HG03521 (cell line): ENCODE results near the gene PRM3.

Experiments
- ATAC-seq: cut with Tn5 transposase; IDR thresholded peaks from one replicate; pipeline ENCODE4 v1.9.1; 2021; ENCODE audit warnings: mild to moderate bottlenecking, moderate library complexity; ENCODE audit not compliant: unreplicated experiment

Gene PRM3

DNA sequence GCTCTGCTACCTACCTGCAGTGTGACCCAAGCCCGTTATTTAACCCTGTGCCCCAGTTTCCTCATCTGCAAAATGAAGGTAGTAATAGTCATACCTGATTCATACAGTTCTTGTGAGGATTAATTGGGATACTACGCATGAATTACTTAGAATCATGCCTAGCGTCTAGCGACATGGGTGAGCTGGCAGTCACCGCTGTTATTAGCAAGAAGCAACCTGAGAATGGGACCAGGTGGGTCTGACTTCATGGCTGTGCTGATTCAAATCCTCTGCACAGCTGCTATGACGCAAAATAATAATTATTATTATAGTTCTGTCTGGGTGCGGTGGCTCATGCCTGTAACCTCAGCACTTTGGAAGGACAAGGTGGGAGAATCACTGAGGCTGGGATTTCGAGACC, 25.3 kb downstream of the PRM3 start:
- ATAC-seq, result no peak

DNA sequence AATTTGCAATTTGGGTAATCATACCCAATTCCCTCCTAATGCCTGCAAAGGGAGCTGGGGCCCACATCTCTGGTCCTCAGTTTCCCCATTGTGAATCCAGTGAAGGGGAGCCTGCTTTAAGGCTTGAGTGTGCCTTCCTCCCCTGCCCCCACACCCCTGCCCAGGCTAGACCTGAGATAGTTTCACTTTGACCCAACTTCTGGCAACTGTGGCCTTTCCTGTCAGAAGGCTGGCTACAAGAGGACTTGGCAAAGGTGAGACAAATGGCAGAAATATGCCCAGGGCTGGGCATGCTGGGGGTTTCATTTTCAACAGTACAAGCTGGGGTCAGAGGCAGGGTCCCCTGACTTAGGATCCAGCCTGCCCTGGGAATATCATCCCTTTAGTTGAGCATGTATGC, 27.4 kb downstream of the PRM3 start:
- no peak for ATAC-seq

DNA sequence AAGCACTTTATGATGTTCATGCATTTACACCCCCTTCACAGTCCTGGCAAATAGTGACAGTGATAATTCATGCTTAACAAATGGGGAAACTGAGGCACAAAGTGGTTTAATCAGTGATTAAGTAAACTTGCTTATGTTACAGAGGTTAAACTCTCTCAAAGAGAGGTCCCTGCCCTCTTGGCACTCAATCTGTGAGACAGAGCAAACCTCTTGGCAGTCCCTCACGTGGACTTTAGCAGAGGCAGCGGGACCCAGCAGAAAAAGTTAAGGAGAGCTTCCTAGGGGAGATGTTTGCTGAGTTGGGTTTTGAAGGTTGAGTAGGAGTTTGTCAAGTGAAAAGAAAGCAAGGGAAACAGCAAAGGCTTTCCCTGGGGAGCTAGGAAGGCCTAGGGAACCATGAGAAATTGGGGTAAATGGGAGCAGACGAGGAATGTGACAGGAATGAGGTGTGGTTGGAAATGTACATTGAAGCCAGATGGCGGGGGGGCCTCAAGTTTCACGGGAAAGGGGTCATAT, 28.1 kb downstream of the PRM3 start:
- ATAC-seq, result no peak

DNA sequence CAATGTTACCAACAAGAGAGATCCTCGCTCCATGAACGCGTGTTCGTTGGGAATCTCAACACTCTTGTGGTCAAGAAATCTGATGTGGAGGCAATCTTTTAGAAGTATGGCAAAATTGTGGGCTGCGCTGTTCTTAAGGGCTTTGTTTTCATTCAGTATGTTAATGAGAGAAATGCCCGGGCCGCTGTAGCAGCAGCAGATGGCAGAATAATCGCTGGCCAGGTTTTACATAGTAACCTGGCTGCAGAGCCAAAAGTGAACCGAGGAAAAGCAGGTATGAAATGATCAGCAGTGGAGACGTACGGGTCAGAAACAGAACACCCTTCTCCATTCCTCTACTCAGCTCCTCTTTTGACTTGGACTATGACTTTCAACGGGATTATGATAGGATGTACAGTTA, 30.8 kb downstream of the PRM3 start:
- ATAC-seq, result no peak

DNA sequence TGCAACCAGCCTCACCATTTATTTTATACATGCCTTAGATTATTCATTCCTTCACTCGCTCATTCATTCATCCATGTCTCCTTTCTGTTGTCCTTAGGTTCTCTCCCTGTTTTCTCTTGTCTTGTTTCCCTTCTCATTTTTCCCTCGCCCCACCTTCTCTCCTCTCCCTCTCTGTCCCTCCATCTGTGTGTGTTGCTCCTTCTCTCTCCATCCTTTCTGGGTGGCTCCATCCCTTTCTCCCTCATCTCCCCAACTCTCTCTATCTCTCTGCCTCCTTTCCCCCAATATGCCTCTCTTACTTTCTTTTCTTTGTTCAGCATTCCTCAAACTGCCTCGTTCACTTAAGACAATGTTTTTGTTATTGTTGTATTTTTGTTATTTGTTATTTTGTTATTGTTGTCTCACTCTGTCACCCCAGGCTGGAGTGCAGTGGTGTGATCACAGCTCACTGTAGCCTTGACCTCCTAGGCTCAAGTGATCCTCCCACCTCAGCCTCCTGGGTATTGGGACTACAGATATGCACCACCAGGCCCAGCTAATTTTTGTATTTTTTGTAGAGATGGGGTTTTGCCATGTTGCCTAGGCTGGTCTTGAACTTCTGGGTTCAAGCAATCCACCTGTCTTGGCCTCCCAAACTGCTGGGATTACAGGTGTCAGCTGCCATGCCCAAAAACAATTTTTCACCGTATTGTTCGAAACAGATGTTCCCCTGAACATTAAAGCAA, 31.8 kb downstream of the PRM3 start:
- no peak for ATAC-seq

DNA sequence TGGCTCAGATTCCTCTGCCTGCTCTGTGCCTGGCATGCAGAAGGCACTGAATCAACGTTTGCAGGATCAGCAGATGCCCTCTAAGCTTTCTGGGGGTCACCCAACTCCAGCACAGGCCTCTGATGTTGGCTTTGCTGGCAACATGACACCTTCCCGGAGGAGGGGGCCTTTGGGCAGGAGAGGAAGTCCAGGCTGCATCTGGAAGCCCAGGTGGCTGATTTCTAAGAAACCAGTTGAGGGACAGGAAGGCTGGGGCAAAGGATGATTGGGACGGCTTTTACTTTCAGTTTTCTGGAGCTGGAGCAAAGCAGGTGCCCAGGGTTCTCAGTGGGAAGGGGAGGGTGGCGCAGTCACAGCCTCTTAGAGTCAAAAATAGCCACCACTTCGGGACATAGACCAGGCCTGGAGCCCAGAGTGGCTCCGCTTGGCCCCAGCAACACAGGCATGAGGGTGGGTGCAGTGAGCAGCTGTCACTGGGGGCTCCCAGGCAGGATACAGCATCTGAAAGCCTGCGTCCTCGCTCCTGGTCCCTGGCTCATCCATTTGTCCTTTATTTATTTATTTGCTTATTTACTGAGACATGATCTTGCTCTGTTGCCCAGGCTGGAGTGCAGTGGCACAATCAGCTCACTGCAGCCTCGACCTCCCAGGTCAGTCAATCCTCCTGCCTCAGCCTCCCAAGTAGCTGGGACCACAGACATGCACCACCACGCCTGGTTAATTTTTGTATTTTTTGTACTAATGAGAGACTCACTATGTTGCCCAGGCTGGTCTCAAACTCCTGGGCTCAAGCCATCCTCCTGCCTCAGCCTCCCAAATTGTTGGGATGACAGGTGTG, 32.6 kb downstream of the PRM3 start:
- no peak for ATAC-seq

DNA sequence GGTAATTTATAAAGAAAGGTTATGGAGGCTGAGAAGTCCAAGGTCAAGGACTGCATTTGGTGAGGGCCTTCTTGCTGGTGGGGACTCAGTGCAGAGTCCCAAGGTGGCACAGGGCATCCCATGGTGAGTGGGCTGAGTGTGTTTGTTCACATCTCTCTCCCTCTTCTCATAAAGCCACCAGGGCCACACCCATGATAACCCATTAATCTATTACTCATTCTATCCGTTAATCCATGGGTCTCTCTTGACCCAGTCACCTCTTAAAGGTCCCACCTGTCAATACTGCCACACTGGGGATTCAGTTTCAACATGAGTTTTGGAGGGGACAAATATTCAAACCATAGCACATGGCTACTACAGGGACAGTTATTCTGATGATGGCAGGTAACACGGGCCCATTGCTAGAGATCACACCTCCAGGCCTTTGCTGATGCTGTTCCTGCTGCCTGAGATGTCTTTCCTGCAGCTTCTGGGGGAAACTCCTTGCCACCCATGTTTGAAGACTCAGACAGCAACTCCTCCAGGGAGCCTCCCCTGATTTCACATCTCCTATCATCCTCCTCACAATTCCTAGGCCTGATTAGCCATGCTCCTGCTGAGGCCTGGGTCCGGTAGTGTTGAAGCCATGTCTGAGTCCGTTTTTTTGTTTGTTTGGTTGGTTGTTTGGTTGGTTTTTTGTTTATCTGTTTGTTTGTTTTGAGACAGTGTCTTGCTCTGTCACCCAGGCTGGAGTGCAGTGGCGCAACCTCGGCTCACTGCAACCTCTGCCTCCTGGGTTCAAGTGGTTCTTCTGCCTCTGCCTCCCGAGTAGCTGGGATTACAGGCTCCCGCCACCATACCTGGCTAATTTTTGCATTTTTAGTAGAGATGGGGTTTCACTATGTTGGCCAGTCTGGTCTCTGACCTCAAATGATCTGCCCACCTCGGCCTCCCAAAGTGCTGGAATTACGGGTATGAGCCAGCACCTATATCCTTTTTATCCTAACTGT, 33.5 kb downstream of the PRM3 start:
- ATAC-seq, result no peak

DNA sequence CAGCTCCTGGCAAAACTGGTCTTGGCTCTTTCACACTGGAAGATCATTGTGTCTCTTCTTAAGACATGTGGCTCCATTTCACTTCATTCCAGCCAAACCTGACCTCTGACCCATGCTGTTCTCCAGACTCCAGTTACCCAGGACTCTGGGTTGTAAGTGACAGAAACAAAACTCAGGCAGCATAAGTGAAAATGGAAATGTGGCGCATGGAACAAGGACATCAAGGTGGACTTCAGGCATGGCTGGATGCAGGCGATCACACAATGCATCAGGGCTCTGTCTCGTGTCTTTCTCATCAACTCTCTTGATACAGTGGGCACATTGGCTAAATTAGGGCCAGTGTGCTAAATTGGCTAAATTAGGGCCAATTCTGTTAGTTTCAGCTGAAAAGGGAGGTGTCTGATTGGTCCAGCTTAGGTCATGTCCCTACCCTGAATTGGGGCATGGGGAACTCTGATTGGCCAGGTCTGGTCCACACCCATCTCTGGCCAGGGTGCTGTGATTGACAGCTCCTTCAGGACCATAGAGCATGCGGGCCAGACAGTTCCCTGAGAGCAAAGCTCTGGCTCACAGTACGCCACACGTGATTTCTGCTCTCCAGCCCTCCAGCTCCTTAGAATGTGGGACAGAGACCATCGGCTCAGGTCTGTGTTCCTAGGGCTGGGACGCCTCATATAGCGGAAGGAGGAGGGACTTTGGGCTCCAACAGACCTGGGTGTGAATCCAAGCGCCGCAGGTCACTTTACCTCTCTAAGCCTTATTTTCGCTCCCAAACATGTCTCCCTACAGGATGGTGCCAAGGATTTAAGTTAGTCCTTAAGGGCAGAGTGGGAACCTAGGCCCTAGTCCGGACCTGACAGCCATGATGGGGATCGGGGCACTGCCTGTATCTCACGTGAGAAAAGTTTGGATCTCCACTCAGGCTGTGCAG, 34.9 kb downstream of the PRM3 start:
- no peak for ATAC-seq

DNA sequence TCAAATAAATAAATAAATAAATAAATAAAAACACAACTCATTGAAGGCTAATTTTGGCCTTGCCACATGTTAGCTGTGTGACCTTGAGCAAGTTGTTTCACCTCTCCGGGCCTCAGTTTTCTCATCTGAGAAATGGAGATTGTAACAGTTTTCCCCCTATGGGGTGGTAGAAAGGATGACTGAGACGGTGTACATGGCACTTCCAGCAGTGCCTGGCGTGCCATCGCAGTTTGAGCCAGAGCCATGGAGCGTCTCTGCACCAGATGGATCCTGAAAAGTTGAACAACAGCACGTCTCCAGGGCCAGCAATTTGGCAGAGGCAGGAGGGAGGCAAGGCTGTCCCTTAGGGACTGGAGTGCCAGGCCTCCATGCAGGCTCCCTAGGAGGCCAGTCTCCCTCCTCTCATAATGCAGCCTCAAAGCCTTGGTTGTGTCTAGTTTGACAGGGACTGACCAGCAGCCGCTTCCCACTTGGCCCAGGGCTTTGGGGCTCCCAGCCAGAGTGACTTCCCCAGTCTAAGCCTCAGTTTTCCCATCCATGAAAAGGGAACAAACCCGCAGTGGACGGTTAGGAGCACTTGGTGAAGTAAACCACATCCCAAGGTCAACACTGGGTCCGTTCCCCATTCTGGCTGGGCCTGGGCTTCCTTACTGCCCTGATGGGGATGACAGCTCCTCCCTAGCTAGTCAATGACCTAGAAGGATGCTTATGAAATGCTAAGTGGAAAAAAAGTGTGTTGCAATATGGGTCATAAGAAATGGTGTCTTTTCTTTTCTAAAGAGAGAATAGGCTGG, 36.8 kb downstream of the PRM3 start:
- ATAC-seq, result no peak

DNA sequence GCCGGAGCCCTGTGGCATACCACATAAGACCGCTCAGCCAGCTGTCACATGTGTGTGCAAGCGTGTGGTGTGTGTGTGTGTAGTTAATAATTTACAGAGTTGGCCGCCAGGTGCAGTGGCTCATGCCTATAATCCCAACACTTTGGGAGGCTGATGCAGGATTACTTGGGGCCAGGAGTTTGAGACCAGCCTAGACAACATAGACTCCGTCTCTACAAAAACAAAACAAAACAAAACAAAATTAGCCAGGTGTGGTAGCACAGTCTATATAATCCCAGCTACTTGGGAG, 37.8 kb downstream of the PRM3 start:
- ATAC-seq, result no peak

DNA sequence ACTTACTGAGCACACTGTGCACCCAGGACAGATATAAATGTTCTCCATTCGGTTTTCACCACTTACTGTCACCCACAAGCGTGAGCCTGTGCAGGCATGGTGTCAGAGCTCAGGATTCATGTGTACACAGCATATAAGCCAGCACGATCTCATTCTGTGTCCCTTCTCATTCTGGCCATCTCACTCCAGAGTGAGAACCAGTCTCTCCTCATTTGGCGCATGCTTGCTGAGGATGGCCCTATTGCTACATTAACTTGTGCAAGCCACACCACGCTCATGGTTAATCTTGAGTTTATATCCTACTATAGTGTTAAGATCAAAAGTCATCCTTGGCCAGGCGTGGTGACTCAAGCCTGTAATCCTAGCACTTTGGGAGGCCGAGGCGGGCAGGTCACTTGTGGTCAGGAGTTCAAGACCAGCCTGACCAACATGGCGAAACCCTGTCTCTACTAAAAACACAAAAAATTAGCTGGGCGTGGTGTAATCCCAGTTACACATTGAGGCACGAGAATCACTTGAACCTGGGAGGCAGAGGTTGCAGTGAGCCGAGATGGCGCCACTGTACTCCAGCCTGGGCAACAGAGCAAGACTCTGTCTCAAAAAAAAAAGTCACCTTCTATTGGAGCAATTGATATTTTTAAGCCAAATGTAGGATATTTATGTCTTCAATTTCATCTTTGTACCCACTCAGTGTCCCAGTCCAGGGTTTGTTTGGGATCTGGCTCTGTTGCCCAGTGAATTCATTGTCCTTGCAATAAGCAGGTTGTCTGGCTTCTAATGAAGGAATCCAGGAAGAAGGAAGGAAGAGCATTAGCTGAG, 38.3 kb downstream of the PRM3 start:
- no peak for ATAC-seq

DNA sequence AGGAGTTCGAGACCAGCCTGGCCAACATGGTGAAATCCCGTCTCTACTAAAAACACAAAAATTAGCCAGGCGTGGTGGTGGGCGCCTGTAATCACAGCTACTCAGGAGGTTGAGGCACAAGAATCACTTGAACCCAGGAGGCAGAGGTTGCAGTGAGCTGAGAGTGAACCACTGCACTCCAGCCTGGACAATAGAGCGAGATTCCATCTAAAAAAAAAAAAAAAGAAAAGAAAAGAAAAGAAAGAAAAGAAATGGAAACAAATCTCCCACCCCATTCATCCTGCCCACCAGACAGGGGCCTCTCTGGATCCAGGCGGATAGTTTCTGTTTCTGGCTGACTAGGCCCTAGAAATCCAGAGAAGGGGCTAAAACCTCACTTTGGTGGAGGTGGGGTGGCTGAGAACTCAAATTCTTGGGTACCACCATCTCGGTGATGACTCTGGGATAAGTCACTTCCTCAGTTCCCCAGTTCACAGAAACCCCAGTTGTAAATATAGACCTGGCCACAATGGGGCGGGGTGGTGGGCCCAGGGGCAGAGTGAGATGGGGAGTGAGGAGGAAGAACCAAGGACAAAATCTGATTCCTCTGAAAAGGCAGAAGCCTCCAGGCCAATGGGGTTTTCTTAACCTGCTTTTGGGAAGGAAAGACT, 39.6 kb downstream of the PRM3 start:
- ATAC-seq, result no peak

DNA sequence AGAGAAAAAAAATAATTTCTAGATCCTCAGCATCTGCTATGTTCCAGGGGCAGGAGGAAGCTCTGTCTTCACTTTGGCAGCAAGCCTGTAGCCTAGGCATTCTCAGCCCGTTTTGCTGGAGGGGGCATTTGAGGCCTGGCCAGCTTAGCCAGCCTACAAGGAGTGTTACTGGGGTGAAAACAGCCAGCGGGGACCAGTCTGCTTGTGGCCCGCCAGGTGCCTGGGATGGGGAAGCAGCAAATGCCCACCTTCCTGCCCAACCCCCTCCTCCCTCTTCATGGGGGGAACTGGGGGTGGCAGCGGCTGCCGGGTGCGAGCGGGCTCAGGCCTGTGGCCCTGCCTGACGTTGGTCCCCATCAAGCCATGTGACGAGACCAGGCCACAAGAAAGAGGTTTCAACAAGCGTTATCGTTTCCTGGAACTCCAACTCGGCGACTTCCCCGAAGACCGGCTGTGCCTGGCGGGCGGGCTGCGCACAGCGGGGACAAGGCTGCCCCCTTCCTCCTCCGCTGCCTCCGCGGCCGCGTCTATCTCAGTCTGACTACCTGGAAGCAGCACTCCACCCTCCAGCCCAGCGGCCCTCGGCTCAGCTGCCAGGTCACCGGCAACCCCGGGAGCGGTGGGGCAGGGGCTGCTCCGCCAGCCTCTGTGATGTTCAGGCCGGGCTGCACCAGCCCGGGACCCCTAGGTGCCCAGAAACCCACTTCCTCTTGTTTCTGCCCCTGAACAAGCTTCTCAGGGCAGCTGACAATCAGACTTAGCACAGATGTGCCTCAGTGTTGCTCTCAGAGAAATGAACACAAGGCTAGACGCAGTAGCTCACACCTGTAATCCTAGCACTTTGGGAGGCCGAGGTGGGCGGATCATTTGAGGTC, 40.3 kb downstream of the PRM3 start:
- peak; percentile 56 for ATAC-seq

DNA sequence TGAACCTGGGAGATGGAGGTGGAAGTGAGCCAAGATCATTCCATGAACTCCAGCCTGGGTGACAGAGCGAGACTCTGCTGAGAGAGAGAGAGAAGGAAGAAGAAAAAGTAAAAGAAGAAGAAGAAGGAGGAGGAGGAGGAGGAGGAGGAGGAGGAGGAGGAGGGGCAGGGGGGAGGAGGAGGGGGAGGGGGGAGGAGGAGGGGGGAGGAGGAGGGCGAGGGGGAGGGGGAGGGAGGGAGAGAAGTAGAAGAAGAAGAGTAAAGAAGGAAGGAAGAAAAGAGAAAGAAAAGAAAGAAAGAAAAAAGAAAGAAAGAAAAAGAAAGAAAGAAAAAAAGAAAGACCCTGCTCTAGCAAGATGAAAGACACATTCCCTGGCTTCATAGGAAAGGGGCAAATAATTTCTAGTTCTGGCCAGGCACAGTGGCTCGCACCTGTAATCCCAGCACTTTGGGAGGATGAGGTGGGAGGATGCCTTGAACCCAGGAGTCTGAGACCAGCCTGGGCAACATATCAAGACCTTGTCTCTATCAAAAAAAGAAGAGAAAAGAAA, 41.1 kb downstream of the PRM3 start:
- no peak for ATAC-seq

DNA sequence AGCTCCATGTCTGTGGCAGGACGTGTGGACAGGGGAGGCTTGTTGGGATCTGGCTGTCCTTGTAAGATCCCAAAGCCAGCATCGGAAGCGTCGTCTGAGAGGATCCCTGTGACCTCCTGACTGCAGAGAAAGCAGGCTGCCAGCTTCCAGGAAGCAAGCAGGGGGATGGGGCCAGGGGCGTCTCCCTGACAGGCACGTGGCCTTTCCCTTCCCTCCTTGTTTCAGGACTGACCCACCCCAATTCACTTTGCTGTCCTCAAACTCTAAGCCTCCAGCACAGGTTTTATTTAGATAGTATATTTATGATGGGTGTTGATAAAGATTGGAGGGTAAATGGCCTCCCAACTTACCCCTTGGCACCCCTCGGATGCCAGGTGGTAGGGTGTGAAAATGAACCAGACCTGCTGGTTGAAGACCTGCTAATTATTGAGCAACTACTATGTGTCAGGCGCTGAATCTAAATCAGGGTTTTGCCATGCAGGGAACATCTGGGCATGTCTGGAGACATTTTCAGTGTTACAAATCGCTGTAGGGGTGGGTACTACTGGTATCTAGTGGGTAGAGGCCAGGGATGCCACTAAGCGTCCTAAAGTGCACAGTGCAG, 42.0 kb downstream of the PRM3 start:
- ATAC-seq, result no peak

DNA sequence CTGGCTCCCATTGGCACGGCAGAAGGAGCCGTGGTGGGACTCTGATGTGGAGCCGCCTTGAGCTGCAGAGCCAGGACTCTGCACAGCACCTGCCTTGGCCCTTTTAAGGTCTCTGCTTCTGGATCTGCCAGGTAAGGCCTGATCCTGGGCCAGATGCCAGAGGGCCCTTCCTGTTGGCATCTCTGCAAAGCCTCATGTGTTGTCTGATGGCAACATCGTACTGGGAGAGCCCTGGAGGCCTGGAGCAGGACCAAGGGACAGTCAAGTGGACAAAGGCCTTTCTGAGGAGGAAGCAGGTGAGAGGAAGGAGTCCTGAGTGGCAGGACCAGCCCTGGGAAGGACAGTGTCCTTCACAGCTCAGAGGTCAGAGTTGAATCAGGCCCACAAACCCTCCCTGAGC, 43.5 kb downstream of the PRM3 start:
- ATAC-seq, result no peak
